Transverse colon (tissue), 4 donors: ENCODE results near the gene ZNF487.
A peak's percentile ranks its signal among the peaks of the same experiment; 100 is the strongest.

Experiments used
- CTCF ChIP-seq, 5 experiments: fragments of 200-600 bp in 3 of 5; fragments of 450-650 bp in 2 of 5; sonication (generic) in 3 of 5; IDR thresholded peaks; 1 replicate in 2 of 5; 2 replicates in 3 of 5; pipeline ENCODE4 v1.5.1; 2016 to 2017; ENCODE audit warnings: antibody characterized with exemption in 5 of 5, inconsistent platforms in 3 of 5, mild to moderate bottlenecking in 2 of 5, moderate library complexity in 1 of 5
- EP300 ChIP-seq: sonication (generic); formaldehyde crosslinking; IDR thresholded peaks from one replicate; pipeline ENCODE4 v1.6.1; 2017; ENCODE audit warnings: antibody characterized with exemption, low read depth
- POLR2A ChIP-seq: fragments of 450-650 bp; IDR thresholded peaks from one replicate; pipeline ENCODE4 v1.6.1; 2016; ENCODE audit warnings: antibody characterized with exemption, mild to moderate bottlenecking, moderate library complexity
- POLR2AphosphoS5 ChIP-seq, 3 donors: sonication (generic); formaldehyde crosslinking; IDR thresholded peaks; one replicate each; pipeline ENCODE4 v1.6.1; 2016; ENCODE audit warnings: antibody characterized with exemption in 3 of 3

- peak in 1 of 5 experiments; percentile 12 for TF ChIP-seq CTCF (IDR thresholded peaks at IDR 0.05)
- no peak for TF ChIP-seq EP300
- TF ChIP-seq POLR2AphosphoS5 (IDR thresholded peaks at IDR 0.05): no peak
- TF ChIP-seq POLR2A: no peak
Observed at GRCh38 chr10:43408331-43408709, 28.6 kb upstream of the ZNF487 start.
